Measurements from ENCODE around the gene GRIK4.

The GRIK4 gene

GRCh38 chr11:120873966-120874735, 362.6 kb downstream of the GRIK4 start:
- TF ChIP-seq CTCF (IDR thresholded peaks at IDR 0.05; ENCODE audit: borderline replicate concordance, control extremely low read depth, extremely low read depth, insufficient read depth, missing control alignments) = no peak
- DNase-seq (ENCODE audit: low spot score) = no peak
- in situ Hi-C loops (cut with MboI; ENCODE audit: low sequenced_read_pairs, unreplicated experiment) = no loop called here

GRCh38 chr11:120875986-120876385, 364.4 kb downstream of the GRIK4 start:
- no peak for DNase-seq (ENCODE audit: low spot score)
- TF ChIP-seq CTCF (IDR thresholded peaks at IDR 0.05; ENCODE audit: borderline replicate concordance, control extremely low read depth, extremely low read depth, insufficient read depth, missing control alignments) = no peak
- in situ Hi-C loops (cut with MboI; ENCODE audit: low sequenced_read_pairs, unreplicated experiment) = no loop called here

GRCh38 chr11:120877746-120878365, 366.3 kb downstream of the GRIK4 start:
- in situ Hi-C loops (cut with MboI; ENCODE audit: low sequenced_read_pairs, unreplicated experiment) = no loop called here
- TF ChIP-seq CTCF (IDR thresholded peaks at IDR 0.05; ENCODE audit: borderline replicate concordance, control extremely low read depth, extremely low read depth, insufficient read depth, missing control alignments) = no peak

GRCh38 chr11:120878781-120879180, 367.2 kb downstream of the GRIK4 start:
- in situ Hi-C loops (cut with MboI; ENCODE audit: low sequenced_read_pairs, unreplicated experiment) = no loop called here

More at GRCh38 chr11:120877746-120878365, 366.3 kb downstream of the GRIK4 start:
- no peak for DNase-seq (ENCODE audit: low spot score)

GRCh38 chr11:120880498-120881175, 369.1 kb downstream of the GRIK4 start:
- in situ Hi-C loops (cut with MboI; ENCODE audit: low sequenced_read_pairs, unreplicated experiment) = no loop called here
- TF ChIP-seq CTCF (IDR thresholded peaks at IDR 0.05; ENCODE audit: borderline replicate concordance, control extremely low read depth, extremely low read depth, insufficient read depth, missing control alignments) = no peak

More at GRCh38 chr11:120878781-120879180, 367.2 kb downstream of the GRIK4 start:
- no peak for TF ChIP-seq CTCF (IDR thresholded peaks at IDR 0.05; ENCODE audit: borderline replicate concordance, control extremely low read depth, extremely low read depth, insufficient read depth, missing control alignments)
- DNase-seq (ENCODE audit: low spot score) = no peak

GRCh38 chr11:120881596-120881995, 370.0 kb downstream of the GRIK4 start:
- no peak for DNase-seq (ENCODE audit: low spot score)
- TF ChIP-seq CTCF (IDR thresholded peaks at IDR 0.05; ENCODE audit: borderline replicate concordance, control extremely low read depth, extremely low read depth, insufficient read depth, missing control alignments) = no peak
- in situ Hi-C loops (cut with MboI; ENCODE audit: low sequenced_read_pairs, unreplicated experiment) = no loop called here

More at GRCh38 chr11:120880498-120881175, 369.1 kb downstream of the GRIK4 start:
- DNase-seq (ENCODE audit: low spot score) = no peak

Data from GM13976 (cell line).